Measurements from ENCODE around the gene TMX1.

TMX1 gene

GRCh38 chr14:51258788-51259187 lies 18.7 kb downstream of the TMX1 start:
- no peak for ATAC-seq
- no peak for TF ChIP-seq CSDC2 (CRISPR knock-in tag; IDR thresholded peaks at IDR 0.05)
- TF ChIP-seq GLIS3 (CRISPR knock-in tag; IDR thresholded peaks at IDR 0.05): no peak
- no peak for TF ChIP-seq ISL1 (CRISPR knock-in tag; IDR thresholded peaks at IDR 0.05)

- TF ChIP-seq ISL1 (CRISPR knock-in tag; IDR thresholded peaks at IDR 0.05) (no peak), TCF4 (CRISPR knock-in tag; IDR thresholded peaks at IDR 0.05; ENCODE audit: borderline replicate concordance) (no peak), ZNF565 (CRISPR knock-in tag; conservative IDR thresholded peaks at IDR 0.05; ENCODE audit: low read depth) (no peak), ZFP3 (CRISPR knock-in tag; IDR thresholded peaks at IDR 0.05) (no peak), GLIS3 (CRISPR knock-in tag; IDR thresholded peaks at IDR 0.05) (no peak), PPARA (CRISPR knock-in tag; IDR thresholded peaks at IDR 0.05; ENCODE audit: borderline replicate concordance) (no peak), ARNTL (CRISPR knock-in tag; IDR thresholded peaks at IDR 0.05; ENCODE audit: borderline replicate concordance, low read depth) (no peak), TOX (CRISPR knock-in tag; IDR thresholded peaks at IDR 0.05; ENCODE audit: borderline replicate concordance) (no peak)
- ATAC-seq: no peak
Measured at GRCh38 chr14:51260225-51260624, 20.2 kb downstream of the TMX1 start.

GRCh38 chr14:51261151-51261550 lies 21.1 kb downstream of the TMX1 start:
- TF ChIP-seq RARB (CRISPR knock-in tag; IDR thresholded peaks at IDR 0.05) (no peak), CSRNP3 (CRISPR knock-in tag; IDR thresholded peaks at IDR 0.05) (no peak), GLIS3 (CRISPR knock-in tag; IDR thresholded peaks at IDR 0.05) (no peak), PATZ1 (CRISPR knock-in tag; IDR thresholded peaks at IDR 0.05; ENCODE audit: borderline replicate concordance) (no peak), CSDC2 (CRISPR knock-in tag; IDR thresholded peaks at IDR 0.05) (no peak), TCF4 (CRISPR knock-in tag; IDR thresholded peaks at IDR 0.05; ENCODE audit: borderline replicate concordance) (no peak), ZNF70 (CRISPR knock-in tag; IDR thresholded peaks at IDR 0.05) (no peak), PPARA (CRISPR knock-in tag; IDR thresholded peaks at IDR 0.05; ENCODE audit: borderline replicate concordance) (no peak), SNAI2 (CRISPR knock-in tag; IDR thresholded peaks at IDR 0.05) (no peak), POU6F1 (CRISPR knock-in tag; IDR thresholded peaks at IDR 0.05; ENCODE audit: borderline replicate concordance, low read depth) (no peak), ISL1 (CRISPR knock-in tag; IDR thresholded peaks at IDR 0.05) (no peak), OSR1 (CRISPR knock-in tag; IDR thresholded peaks at IDR 0.05) (no peak), ZFP3 (CRISPR knock-in tag; IDR thresholded peaks at IDR 0.05) (no peak), TOX (CRISPR knock-in tag; IDR thresholded peaks at IDR 0.05; ENCODE audit: borderline replicate concordance) (no peak), ZNF565 (CRISPR knock-in tag; conservative IDR thresholded peaks at IDR 0.05; ENCODE audit: low read depth) (no peak), ZFP30 (CRISPR knock-in tag; IDR thresholded peaks at IDR 0.05) (no peak), ZC3H10 (CRISPR knock-in tag; IDR thresholded peaks at IDR 0.05) (no peak), BACH2 (CRISPR knock-in tag; IDR thresholded peaks at IDR 0.05; ENCODE audit: borderline replicate concordance) (no peak), ESRRG (CRISPR knock-in tag; IDR thresholded peaks at IDR 0.05) (no peak), ZNF8 (CRISPR knock-in tag; IDR thresholded peaks at IDR 0.05) (no peak)

GRCh38 chr14:51262868-51263267 lies 22.8 kb downstream of the TMX1 start:
- TF ChIP-seq CREB5 (CRISPR knock-in tag; IDR thresholded peaks at IDR 0.05; ENCODE audit: low read depth) (no peak), TCF4 (CRISPR knock-in tag; IDR thresholded peaks at IDR 0.05; ENCODE audit: borderline replicate concordance) (no peak), PATZ1 (CRISPR knock-in tag; IDR thresholded peaks at IDR 0.05; ENCODE audit: borderline replicate concordance) (no peak)
- no peak for ATAC-seq

More at GRCh38 chr14:51261151-51261550, 21.1 kb downstream of the TMX1 start:
- no peak for ATAC-seq

Data from SK-N-SH treated with all-trans-retinoic acid at 6 μM for 48 hours (cell line).